ENCODE measurements around the gene PSMB8. TPM values are rescaled to one million over a fixed set of nuclear protein-coding genes. Genes with fewer than 3 reads are reported as not detected.

PSMB8 gene
- total and polyA plus RNA-seq, 2 of the 4 experiments (the other 2 are of a cell fraction): 31.6 to 33.3 TPM

GRCh38 chr6:32889533-32889932, 45.7 kb upstream of the PSMB8 start:
- H3K9me3 ChIP-seq (ENCODE audit: control insufficient read depth, insufficient read depth, low read length): no peaks in the 10 kb centered on the region
- H3K27me3 ChIP-seq (ENCODE audit: control insufficient read depth, insufficient read depth, low read length): no peaks in the 10 kb centered on the region
- no peak overlapping the region for H2BK120ac ChIP-seq (ENCODE audit: low read depth, low read length)
- no peak overlapping the region for H3K4ac ChIP-seq (ENCODE audit: low read depth, low read length)
- ATAC-seq (ENCODE audit: low read depth) (no peak), DNase-seq (peak; percentile 41)
- no peak overlapping the region for H3K27ac ChIP-seq (ENCODE audit: insufficient read depth, low read length)
- H3K79me1 ChIP-seq (ENCODE audit: low read depth in 1 of 2, low read length in 2 of 2): peaks cover 0 to 4% of the 10 kb centered on the region in 2 experiments; a peak in 1 of 4 replicates
- no TSS peak for BruUV-seq (replicated peaks)
- no peak overlapping the region for H4K8ac ChIP-seq (ENCODE audit: low read depth in 2 of 2, low read length in 2 of 2)
- H2BK20ac ChIP-seq (ENCODE audit: low read depth, low read length): no peak overlapping the region
- dilution Hi-C loops (cut with HindIII; ENCODE audit: low sequenced_read_pairs, unreplicated experiment) (no loop called here), intact Hi-C loops (cut with micrococcal nuclease) (loop anchor here (5.0 kb wide), 2 partner anchors 193 to 358 kb away; no protein-coding TSS in a partner anchor), in situ Hi-C loops (cut with MboI; ENCODE audit: low sequenced_read_pairs) (no loop called here)
- H2AK5ac ChIP-seq (ENCODE audit: low read depth, low read length): no peak overlapping the region
- no peak overlapping the region for H3K4me2 ChIP-seq (ENCODE audit: low read depth, low read length)
- CTCF ChIA-PET: no interaction called here
- H2AK9ac ChIP-seq (replicated peaks; ENCODE audit: low read depth, low read length, poor library complexity): no peak overlapping the region
- WGBS, 2 experiments (ENCODE audit: extremely low coverage in 2 of 2, insufficient read length in 1 of 2): no CpG with 5 or more reads among the region's 1 CpG
- no peak overlapping the region for H3K56ac ChIP-seq (ENCODE audit: extremely low read depth, insufficient read depth, low read length)
- no peak overlapping the region for H4K91ac ChIP-seq (ENCODE audit: insufficient read depth, low read depth, low read length)
- no peaks in the 10 kb centered on the region for H3K36me3 ChIP-seq (ENCODE audit: control insufficient read depth, insufficient read depth, low read length)
- H3K4me1 ChIP-seq (ENCODE audit: control insufficient read depth, insufficient read depth, low read length): peaks cover 13% of the 10 kb centered on the region
- H3K18ac ChIP-seq (ENCODE audit: low read depth, low read length): no peak overlapping the region
- 0 out of 2 replicates have a peak, but pooled peaks cover 2% of the 10 kb centered on the region for H3K9me1 ChIP-seq (ENCODE audit: insufficient read depth, low read length)
- TF ChIP-seq MAZ (IDR thresholded peaks at IDR 0.05; ENCODE audit: borderline replicate concordance, low read depth, low read length) (no peak), POLR2A (IDR thresholded peaks at IDR 0.05; ENCODE audit: low read depth, low read length) (no peak), ELK1 (IDR thresholded peaks at IDR 0.05; ENCODE audit: borderline replicate concordance, low read depth, low read length) (no peak), USF2 (IDR thresholded peaks at IDR 0.05; ENCODE audit: low read depth, low read length) (peak; percentile 56; the same call in 1 of the 2 replicates)
- POLR2A ChIA-PET (ENCODE audit: unreplicated experiment): interaction anchor here (1.8 kb wide), 1 partner anchor 82 kb away, joined by 6 read pairs; no protein-coding TSS in a partner anchor
- H3K9ac ChIP-seq (ENCODE audit: low read depth, low read length): no peak overlapping the region
- H3K14ac ChIP-seq (replicated peaks; ENCODE audit: low read depth, low read length): no peak overlapping the region
- no peak overlapping the region for H2BK15ac ChIP-seq (ENCODE audit: low read depth, low read length)
- no peak overlapping the region for H3K4me3 ChIP-seq (ENCODE audit: insufficient read depth, low read depth, low read length)
- H3K23ac ChIP-seq (ENCODE audit: low read depth, low read length): no peak overlapping the region
- no peak overlapping the region for H2AFZ ChIP-seq (replicated peaks; ENCODE audit: low read length, poor library complexity)
- H4K5ac ChIP-seq (ENCODE audit: low read depth, low read length): no peak overlapping the region
- no peaks in the 10 kb centered on the region for H4K20me1 ChIP-seq (ENCODE audit: insufficient read depth, low read length)
- no peak overlapping the region for H2BK5ac ChIP-seq (ENCODE audit: low read depth, low read length, poor library complexity, severe bottlenecking)

All from IMR-90 (cell line).